ENCODE measurements around the gene ELFN2.

DNA sequence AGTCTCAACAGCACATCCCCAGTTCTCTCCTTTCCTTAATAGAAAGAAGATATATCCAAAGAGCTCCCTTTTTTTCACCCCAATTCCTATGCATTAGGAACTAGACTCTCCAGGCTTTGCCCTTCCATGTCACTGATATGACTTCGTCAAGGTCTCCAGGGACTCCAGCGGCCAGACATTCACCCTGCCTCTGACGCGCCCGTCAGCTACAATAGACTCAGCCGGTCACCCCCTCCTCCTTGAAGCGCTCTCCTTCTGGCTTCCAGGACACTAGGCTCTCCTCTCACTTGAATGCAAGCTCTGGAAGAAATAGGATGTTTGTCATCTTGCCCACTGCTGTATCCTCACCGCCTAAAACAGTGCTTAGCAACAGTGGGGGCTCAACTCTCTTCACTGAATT lies 14.9 kb upstream of the ELFN2 start:
- TF ChIP-seq, protein P1, sequence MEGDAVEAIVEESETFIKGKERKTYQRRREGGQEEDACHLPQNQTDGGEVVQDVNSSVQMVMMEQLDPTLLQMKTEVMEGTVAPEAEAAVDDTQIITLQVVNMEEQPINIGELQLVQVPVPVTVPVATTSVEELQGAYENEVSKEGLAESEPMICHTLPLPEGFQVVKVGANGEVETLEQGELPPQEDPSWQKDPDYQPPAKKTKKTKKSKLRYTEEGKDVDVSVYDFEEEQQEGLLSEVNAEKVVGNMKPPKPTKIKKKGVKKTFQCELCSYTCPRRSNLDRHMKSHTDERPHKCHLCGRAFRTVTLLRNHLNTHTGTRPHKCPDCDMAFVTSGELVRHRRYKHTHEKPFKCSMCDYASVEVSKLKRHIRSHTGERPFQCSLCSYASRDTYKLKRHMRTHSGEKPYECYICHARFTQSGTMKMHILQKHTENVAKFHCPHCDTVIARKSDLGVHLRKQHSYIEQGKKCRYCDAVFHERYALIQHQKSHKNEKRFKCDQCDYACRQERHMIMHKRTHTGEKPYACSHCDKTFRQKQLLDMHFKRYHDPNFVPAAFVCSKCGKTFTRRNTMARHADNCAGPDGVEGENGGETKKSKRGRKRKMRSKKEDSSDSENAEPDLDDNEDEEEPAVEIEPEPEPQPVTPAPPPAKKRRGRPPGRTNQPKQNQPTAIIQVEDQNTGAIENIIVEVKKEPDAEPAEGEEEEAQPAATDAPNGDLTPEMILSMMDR (IDR thresholded peaks at IDR 0.05; ENCODE audit: low read depth, low read length, missing input control), result no peak
- TF ChIP-seq, protein P2, sequence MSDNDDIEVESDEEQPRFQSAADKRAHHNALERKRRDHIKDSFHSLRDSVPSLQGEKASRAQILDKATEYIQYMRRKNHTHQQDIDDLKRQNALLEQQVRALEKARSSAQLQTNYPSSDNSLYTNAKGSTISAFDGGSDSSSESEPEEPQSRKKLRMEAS (IDR thresholded peaks at IDR 0.05), result no peak
- TF ChIP-seq YY1 (IDR thresholded peaks at IDR 0.05), result no peak
- TF ChIP-seq RAD21 (IDR thresholded peaks at IDR 0.05), result no peak
- no peak for TF ChIP-seq HNF4A (conservative IDR thresholded peaks at IDR 0.05)
- no peak for TF ChIP-seq TAF1 (conservative IDR thresholded peaks at IDR 0.05)
- no peak for TF ChIP-seq GABPA (IDR thresholded peaks at IDR 0.05 in 1 of 2, conservative IDR thresholded peaks at IDR 0.05 in 1 of 2)
- no peak for TF ChIP-seq FOXA1 (IDR thresholded peaks at IDR 0.05)
- no peak for TF ChIP-seq RXRA (IDR thresholded peaks at IDR 0.05)
- no peak for TF ChIP-seq JUND (IDR thresholded peaks at IDR 0.05)
- TF ChIP-seq SP1 (IDR thresholded peaks at IDR 0.05), result no peak
- no peak for TF ChIP-seq FOXA2 (IDR thresholded peaks at IDR 0.05)
- TF ChIP-seq EGR1 (IDR thresholded peaks at IDR 0.05; ENCODE audit: low read depth in 2 of 2), result no peak
- TF ChIP-seq, protein P3, sequence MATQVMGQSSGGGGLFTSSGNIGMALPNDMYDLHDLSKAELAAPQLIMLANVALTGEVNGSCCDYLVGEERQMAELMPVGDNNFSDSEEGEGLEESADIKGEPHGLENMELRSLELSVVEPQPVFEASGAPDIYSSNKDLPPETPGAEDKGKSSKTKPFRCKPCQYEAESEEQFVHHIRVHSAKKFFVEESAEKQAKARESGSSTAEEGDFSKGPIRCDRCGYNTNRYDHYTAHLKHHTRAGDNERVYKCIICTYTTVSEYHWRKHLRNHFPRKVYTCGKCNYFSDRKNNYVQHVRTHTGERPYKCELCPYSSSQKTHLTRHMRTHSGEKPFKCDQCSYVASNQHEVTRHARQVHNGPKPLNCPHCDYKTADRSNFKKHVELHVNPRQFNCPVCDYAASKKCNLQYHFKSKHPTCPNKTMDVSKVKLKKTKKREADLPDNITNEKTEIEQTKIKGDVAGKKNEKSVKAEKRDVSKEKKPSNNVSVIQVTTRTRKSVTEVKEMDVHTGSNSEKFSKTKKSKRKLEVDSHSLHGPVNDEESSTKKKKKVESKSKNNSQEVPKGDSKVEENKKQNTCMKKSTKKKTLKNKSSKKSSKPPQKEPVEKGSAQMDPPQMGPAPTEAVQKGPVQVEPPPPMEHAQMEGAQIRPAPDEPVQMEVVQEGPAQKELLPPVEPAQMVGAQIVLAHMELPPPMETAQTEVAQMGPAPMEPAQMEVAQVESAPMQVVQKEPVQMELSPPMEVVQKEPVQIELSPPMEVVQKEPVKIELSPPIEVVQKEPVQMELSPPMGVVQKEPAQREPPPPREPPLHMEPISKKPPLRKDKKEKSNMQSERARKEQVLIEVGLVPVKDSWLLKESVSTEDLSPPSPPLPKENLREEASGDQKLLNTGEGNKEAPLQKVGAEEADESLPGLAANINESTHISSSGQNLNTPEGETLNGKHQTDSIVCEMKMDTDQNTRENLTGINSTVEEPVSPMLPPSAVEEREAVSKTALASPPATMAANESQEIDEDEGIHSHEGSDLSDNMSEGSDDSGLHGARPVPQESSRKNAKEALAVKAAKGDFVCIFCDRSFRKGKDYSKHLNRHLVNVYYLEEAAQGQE (IDR thresholded peaks at IDR 0.05), result no peak

All from liver (tissue), 3 donors.